ENCODE data around the gene UGT1A5.
"Not testable (repeated sequence)": the region's sequence is repeated elsewhere in the genome, so short reads cannot be mapped to it uniquely, and the experiment has no call there.

Gene UGT1A5

DNA sequence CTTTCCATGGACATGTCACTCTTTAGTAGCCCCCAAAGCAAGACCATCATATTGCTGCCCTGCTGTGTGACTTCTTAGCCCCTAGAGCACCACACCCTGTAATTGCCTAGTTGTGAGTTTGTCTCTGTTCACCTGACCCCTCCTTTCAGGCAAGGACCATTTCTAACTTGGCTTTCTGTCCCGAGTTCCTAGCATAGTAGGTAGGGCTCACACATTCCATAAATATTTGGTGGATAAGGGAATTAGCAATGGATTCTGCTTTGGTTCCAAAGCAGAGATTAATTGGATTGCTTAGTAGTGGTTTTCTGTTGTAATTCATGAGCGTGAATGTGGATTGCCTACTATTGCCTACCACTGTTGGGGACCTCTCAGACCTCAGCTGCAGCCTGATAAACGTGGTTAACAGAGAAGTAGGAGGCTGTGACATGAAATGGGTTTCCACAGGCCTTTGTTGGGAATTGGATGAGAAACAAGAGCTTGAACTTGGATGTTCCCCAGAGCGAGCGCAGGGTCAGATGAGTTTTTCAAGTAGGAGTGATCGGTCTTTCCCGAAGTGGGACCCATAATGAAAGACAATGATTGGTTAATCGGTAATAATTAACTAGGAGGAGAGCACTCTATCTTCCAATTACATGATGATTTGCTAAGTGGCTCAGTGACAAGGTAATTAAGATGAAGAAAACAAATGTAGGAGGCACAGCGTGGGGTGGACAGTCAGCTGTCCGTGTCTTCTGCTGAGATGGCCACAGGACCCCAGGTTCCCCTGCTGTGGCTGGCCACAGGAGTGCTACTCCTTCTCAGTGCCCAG, 34.0 kb downstream of the UGT1A5 start:
- no peak for DNase-seq (ENCODE audit: low read depth)

DNA sequence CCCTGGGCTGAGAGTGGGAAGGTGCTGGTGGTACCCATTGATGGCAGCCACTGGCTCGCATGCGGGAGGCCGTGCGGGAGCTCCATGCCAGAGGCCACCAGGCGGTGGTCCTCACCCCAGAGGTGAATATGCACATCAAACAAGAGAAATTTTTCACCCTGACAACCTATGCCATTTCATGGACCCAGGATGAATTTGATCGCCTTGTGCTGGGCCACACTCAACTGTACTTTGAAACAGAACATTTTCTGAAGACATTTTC, 34.5 kb downstream of the UGT1A5 start:
- DNase-seq (ENCODE audit: low read depth), result no peak

DNA sequence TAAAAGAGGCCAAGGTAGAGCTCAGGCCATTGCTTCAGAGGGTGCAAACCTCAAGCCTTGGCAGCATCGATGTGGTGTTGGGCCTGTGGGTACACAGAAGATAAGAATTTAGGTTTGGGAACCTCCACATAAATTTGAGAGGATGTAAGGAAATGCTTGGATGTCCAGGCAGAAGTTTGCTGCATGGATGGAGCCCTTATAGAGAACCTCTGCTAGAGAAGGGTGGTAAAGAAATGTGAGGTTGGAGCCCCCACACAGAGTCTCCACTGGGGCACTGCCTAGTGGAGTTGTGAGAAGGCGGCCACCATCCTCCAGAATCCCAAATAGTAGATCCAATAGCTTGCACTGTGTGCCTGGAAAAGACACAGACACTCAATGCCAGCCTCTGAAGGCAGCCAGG, 38.0 kb downstream of the UGT1A5 start:
- DNase-seq (ENCODE audit: low read depth), result not testable (repeated sequence)

DNA sequence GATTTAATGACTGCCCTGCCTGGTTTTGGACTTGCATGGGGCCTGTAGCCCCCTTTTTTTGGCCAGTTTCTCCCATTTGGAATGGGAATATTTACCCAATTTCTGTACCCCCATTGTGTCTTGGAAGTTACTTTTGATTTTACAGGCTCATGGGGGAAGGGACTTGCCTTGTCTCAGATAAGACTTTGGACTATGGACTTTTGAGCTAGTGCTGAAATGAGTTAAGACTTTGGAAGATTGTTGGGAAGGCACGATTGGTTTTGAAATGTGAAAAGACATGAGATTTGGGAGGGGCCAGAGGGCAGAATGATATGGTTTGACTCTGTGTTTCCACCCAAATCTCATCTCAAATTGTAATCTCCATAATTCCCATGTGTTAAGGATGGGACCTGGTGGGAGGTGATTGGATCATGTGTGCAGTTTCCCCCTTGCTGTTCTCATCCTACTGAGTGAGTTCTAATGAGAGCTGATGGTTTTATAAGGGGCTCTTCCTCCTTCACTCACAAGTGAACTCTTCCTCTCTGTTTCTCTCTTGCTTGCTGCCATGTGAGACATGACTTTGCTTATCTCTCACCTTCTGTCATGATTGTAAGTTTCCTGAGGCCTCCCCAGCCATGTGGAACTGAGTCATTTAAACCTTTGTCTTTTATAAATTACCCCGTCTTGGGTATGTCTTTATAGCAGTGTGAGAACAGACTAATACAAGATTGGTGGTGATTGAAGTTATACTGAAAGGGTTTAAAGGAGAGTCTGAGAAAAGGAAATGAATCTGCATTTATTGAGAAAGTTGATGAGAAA, 38.7 kb downstream of the UGT1A5 start:
- not testable (repeated sequence) for DNase-seq (ENCODE audit: low read depth)

DNA sequence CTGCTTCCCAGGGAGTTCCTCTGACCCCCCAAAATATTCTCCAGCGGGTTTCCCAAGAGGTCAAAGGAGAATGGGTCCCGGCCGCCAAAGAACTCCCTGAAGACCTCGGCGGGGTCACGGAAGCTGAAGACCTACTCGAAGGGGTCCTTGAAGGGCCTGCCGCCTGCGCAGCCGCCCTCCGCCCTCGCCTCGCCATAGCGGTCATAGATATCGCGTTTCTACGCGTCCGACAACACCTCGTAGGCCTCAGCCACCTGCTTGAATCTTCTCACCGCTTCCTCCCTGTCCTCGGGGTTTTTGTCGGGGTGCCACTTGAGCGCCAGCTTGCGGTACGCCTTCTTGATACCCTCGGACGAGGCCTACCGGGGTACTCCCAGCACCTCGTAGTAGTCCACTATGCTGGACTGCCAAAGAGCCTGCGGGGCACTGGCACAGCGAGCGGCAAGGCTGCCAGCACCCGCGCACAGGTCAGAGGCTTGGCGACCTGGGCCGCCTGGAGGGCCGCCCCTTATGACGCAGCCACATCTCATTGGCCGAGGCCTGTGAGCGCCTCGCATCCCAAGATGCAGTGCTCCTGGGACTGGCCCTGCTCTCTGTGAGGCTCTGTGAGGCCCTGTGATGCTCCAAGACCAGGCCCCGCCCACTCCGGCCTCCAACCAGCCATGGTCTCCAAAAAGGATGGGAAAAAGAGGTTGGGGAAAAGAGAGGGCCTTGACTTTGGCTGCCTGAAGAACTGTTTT, 42.3 kb downstream of the UGT1A5 start:
- DNase-seq (ENCODE audit: low read depth), result no peak

DNA sequence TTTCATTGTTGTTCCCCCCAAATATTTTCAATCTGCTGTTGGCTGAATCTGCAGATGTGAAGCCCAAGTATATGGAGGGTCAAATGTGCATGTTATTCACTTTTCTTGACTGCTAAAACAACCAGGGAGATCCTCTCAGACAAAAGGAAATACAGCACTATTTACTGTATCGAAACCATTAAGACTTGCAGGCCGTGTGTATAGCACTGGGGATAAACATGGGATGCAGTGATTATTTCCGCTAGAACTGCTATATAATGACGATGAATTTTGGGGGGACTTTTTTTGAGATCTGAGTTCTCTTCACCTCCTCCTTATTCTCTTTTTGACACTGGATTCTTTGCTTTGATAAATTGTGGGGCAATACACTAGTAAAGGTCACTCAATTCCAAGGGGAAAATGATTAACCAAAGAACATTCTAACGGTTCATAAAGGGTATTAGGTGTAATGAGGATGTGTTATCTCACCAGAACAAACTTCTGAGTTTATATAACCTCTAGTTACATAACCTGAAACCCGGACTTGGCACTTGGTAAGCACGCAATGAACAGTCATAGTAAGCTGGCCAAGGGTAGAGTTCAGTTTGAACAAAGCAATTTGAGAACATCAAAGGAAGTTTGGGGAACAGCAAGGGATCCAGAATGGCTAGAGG, 43.8 kb downstream of the UGT1A5 start:
- DNase-seq (ENCODE audit: low read depth), result no peak

DNA sequence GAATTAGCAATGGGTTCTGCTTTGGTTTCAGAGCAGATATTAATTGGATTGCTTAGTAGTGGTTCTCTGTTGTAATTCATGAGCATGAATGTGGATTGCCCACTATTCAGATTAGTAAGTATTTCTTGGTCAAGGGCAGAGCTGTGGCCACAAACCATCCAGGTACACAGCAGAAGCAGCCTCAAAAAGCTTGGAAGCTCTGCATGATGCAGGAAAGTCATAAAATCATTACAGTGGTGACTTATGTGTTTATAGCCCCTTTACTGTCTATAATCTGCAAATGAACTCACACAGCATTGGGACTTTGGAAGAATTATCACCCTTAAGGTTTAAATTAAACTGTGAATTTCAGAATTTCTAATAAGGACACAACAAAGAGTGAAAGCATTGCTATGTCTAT, 45.4 kb downstream of the UGT1A5 start:
- DNase-seq (ENCODE audit: low read depth), result no peak

DNA sequence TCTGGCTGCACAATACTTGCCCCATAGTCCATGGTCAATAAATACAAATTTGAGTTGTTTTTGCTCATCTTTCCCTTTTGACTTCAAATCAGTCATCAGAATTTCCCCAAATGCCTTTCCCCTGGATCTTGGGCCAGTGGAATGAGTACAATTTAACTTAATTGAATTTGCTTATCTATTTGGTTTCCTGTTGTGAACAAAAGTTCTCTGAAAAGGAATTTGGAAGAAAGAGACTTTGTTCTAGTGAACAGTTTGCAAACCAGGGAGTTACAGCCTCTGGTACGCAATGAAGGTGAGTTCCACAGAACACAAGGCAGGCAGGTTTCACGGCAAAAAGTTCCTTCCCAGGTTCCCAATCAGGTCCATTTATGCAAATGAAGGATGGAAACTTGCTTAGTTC, 46.1 kb downstream of the UGT1A5 start:
- no peak for DNase-seq (ENCODE audit: low read depth)

DNA sequence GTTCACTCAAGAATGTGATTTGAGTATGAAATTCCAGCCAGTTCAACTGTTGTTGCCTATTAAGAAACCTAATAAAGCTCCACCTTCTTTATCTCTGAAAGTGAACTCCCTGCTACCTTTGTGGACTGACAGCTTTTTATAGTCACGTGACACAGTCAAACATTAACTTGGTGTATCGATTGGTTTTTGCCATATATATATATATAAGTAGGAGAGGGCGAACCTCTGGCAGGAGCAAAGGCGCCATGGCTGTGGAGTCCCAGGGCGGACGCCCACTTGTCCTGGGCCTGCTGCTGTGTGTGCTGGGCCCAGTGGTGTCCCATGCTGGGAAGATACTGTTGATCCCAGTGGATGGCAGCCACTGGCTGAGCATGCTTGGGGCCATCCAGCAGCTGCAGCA, 47.3 kb downstream of the UGT1A5 start, which contains the start of gene UGT1A1:
Gene UGT1A1 (plus strand): TSS at position 228 of the 400 bp plus-strand sequence. CDS start 18 bp downstream, at position 246.
- DNase-seq (ENCODE audit: low read depth), result no peak

DNA sequence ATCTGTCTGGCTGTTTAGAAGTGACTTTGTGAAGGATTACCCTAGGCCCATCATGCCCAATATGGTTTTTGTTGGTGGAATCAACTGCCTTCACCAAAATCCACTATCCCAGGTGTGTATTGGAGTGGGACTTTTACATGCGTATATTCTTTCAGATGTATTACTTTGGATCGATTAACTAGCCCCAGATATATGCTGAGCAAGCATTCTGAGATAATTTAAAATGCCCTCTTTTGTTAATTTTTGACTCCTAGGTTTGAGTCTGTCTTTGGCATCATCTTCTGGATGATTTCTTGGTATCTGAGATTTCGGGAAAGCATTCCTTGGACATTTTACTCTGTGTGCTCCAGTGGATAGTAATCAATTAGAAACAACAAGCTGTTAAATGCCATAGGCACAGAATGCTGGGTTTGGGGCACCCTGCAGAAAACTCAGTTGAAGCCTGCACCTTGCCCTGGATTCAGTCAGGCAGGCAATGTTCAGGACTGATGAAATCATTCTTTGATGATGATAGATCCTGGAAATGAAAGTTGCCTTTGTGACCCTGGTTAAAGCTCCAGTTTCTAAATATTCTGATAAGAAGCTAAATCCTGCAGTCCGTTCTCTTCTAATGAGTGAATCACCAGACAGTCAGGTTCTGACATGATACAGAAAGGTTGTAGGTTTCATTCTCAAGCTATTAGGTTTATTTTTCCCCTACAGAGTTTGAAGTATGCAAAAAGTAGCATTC, 48.5 kb downstream of the UGT1A5 start:
- no peak for DNase-seq (ENCODE audit: low read depth)

DNA sequence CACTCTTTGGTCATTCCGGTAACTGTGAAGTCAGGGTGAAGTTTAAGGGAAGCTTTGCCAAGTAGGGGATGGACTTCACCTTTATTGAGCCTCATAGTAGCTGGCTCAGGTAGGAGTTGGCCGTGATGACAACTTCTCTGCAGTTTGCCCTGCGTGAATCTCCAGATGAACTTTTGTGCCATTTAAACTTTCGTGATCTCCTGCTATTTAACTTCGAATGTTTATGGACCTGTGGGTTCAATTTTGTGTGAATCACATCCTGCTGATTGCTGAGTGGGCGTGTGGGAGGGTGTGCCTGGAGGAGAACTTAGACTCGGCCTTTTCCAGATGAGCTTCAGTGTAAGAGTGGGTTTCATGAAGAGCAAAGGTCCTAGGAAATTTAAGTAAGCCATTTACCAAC, 51.6 kb downstream of the UGT1A5 start:
- DNase-seq (ENCODE audit: low read depth), result no peak

DNA sequence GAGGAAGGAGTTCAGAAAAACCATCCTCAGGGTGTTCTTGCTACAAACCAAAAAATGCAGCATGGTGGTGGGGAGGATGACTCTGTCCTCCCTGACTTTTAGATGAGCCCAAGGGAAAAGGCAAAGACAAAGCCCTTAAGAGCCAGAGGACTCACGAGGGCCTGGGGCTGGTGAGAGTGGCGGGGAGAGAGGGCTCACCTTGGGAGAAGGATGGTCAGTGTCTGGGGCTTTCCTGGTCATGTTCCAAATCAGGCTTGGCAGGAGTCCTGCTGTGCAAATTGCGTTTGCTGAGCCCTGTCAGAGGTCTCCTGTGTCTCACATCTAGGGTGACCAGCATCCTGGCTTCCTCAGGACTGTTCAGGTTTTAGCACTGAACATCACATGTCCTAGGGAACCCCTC, 52.1 kb downstream of the UGT1A5 start:
- DNase-seq (ENCODE audit: low read depth), result no peak

DNA sequence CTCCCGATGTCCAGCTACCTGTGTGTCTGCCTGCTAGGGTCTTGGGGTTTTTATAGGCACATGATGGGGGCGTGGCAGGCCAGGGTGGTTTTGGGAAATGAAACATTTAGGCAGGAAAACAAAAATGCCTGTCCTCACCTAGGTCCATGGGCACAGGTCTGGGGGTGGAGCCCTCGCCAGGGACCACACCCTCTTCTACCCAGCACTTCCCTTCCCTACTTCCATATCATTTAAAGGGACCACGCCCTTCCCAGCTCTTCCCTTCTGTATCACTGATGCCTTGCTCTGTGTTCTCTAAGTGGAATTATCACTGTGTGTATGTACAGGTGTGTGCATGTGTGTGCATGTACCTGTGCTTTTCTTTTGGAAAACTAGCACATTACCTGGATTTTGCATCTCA, 53.7 kb downstream of the UGT1A5 start:
- DNase-seq (ENCODE audit: low read depth), result no peak

DNA sequence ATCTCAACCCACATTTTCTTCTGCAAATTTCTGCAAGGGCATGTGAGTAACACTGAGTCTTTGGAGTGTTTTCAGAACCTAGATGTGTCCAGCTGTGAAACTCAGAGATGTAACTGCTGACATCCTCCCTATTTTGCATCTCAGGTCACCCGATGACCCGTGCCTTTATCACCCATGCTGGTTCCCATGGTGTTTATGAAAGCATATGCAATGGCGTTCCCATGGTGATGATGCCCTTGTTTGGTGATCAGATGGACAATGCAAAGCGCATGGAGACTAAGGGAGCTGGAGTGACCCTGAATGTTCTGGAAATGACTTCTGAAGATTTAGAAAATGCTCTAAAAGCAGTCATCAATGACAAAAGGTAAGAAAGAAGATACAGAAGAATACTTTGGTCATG, 55.4 kb downstream of the UGT1A5 start:
- no peak for DNase-seq (ENCODE audit: low read depth)

DNA sequence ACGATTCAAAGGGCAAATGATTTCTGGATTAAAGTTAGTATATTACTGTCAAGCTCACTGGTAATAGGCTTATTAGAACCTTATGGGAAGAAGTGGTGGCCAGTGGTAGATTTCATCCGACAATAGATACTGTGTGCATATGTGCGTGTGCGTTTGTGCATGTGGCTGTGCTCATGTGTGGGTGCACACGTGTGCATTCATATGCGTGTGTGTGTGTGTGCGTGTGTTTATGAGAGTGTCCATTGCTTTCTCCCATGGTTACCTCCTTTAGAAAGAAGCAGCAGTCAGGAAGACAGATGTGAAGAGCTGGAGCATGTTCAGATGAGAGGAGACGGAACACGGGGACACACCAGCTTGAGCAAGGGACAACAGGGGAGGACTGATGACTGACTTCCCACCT, 56.6 kb downstream of the UGT1A5 start:
- no peak for DNase-seq (ENCODE audit: low read depth)

DNA sequence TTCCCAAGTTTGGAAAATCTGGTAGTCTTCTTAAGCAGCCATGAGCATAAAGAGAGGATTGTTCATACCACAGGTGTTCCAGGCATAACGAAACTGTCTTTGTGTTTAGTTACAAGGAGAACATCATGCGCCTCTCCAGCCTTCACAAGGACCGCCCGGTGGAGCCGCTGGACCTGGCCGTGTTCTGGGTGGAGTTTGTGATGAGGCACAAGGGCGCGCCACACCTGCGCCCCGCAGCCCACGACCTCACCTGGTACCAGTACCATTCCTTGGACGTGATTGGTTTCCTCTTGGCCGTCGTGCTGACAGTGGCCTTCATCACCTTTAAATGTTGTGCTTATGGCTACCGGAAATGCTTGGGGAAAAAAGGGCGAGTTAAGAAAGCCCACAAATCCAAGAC, 59.4 kb downstream of the UGT1A5 start:
- no peak for DNase-seq (ENCODE audit: low read depth)

DNA sequence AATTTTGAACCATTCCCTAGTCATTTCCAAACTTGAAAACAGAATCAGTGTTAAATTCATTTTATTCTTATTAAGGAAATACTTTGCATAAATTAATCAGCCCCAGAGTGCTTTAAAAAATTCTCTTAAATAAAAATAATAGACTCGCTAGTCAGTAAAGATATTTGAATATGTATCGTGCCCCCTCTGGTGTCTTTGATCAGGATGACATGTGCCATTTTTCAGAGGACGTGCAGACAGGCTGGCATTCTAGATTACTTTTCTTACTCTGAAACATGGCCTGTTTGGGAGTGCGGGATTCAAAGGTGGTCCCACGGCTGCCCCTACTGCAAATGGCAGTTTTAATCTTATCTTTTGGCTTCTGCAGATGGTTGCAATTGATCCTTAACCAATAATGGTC, 59.9 kb downstream of the UGT1A5 start:
- no peak for DNase-seq (ENCODE audit: low read depth)

DNA sequence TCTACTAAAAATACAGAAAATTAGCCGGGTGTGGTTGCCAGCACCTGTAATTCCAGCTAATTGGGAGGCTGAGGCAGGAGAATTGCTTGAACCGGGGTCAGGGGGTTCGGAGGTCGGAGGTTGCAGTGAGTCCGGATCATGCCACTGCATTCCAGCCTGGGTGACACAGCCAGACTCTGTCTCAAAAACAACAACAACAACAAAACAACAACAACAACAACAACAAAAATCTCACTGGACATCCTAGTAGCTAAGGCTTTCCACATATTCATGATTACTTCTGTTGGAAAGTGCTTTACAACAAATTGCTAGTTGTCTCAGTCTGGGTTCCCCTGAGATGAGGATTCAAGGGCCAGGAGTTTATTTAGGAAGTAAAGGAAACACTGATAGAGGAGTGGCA, 61.1 kb downstream of the UGT1A5 start:
- DNase-seq (ENCODE audit: low read depth), result no peak

DNA sequence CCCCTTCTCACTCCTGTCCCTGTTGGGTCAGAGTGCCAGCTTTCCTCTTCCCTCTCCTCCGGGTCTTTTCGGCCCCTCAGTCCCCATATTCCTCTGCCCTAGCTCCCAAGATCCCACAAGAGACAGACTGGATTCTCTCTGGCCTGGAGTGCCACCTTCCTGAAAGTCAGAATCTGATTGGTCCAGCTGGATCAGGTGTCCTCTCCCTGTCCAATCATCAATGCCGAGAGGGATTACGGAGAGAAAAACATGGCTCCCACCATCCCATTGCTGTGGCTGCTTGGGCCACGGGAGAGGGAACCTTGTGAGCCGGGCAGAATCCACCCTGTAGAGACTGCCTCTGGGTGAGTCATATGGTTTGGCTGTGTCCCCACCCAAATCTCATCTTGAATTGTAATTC, 62.7 kb downstream of the UGT1A5 start:
- no peak for DNase-seq (ENCODE audit: low read depth)

DNA sequence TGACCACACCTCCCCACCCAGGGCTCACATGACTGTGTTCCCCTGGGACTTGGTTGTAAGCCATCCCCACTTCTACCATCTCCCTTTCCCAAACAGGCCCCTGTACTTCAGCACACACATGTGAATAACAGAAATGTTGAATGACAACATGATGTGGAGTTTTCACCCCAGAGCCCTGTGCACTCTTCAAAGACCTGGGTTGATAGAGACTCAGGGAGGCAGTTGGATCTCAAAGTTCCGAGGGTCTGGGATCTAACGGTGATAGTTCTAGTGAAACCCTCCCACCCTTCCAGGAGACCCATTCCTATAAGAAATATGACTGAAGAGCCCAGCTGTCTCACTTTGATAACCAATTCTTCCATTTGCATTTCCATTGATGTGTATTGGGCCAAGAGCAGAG, 65.3 kb downstream of the UGT1A5 start, which contains the start of gene MROH2A:
Gene MROH2A (plus strand): TSS at position 301 of the 400 bp plus-strand sequence. CDS start 1,029 bp downstream, outside the sequence.
- DNase-seq (ENCODE audit: low read depth), result no peak

DNA sequence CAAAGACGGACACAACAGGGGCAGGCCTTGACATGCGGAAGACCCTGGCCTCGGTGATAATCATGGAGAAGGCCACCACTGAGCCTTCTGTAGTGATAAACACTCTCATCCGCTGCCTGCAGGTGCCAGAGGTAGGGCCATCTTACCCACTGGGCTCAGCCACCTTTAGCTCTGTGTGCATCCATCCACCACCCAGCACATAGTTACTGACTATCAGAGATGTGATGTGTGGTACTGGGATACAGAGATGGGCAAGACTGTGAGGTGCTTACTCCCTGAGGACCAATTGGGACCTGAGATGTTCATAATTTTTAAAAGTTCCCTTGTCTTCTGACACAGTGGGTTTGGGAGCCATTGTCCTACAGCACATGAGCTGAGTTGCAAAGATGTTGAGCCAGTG, 67.0 kb downstream of the UGT1A5 start:
- DNase-seq (ENCODE audit: low read depth), result no peak

DNA sequence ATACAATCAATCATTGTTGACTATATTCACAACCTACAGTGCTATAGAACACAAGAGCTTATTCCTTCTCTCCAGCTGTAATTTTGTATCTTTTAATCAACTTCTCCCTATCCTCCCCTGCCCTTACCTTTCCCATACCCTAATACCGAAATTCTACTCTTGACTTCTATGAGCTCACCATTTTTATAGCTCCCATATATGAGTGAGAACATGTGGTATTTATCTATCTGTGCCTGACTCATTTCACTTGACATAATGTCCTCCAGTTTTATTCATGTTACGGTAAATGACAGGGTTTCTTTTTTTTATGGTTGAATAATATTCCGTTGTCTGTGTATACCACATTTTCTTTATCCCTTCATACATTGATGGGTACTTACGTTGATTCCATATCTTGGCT, 68.1 kb downstream of the UGT1A5 start:
- no peak for DNase-seq (ENCODE audit: low read depth)
